ENCODE measurements around the gene TRIM8.
"Not testable (repeated sequence)": the region's sequence is repeated elsewhere in the genome, so short reads cannot be mapped to it uniquely, and the experiment has no call there.

TRIM8 gene

GRCh38 chr10:102654969-102655368, 10.7 kb downstream of the TRIM8 start:
- no peak for TF ChIP-seq ZNF274 (IDR thresholded peaks at IDR 0.05; ENCODE audit: low read depth, low read length)

GRCh38 chr10:102656026-102656425, 11.7 kb downstream of the TRIM8 start:
- TF ChIP-seq ZNF274 (IDR thresholded peaks at IDR 0.05; ENCODE audit: low read depth, low read length), result no peak
- no peak overlapping the region for H3K4me3 ChIP-seq (ENCODE audit: low read length)

More at GRCh38 chr10:102654969-102655368, 10.7 kb downstream of the TRIM8 start:
- no peak overlapping the region for H3K4me3 ChIP-seq (ENCODE audit: low read length)

- TF ChIP-seq ZNF274 (IDR thresholded peaks at IDR 0.05; ENCODE audit: low read depth, low read length), result no peak
- no peak overlapping the region for H3K4me3 ChIP-seq (ENCODE audit: low read length)
These were observed 12.6 kb downstream of the TRIM8 start for GRCh38 chr10:102656791-102657371.

DNA sequence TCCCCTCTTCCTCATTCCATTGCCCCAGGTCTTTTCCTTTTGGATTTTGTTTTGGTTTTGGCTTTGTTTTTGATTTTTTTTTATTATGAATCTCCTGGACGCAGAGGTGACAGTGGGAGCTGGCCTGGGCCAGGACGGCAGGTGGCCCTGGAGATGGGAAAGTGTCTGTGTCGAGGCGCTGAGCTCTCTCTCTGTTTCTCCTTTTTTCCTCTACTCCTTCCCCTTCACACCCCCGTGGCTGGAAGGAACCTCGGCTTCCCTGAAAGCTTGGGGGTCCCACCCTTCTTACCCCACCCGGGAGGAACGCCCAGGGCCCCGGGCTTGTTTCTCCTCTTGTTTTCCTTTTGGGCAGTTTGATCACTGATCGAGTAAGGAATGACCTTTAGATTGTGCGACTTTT, 13.2 kb downstream of the TRIM8 start:
- H3K4me3 ChIP-seq (ENCODE audit: low read length), result no peak overlapping the region
- TF ChIP-seq ZNF274 (IDR thresholded peaks at IDR 0.05; ENCODE audit: low read depth, low read length), result no peak

- TF ChIP-seq ZNF274 (IDR thresholded peaks at IDR 0.05; ENCODE audit: low read depth, low read length), result no peak
- H3K4me3 ChIP-seq (ENCODE audit: low read length), result no peak overlapping the region
These were observed 13.9 kb downstream of the TRIM8 start for GRCh38 chr10:102657984-102658724.

- no peak for TF ChIP-seq ZNF274 (IDR thresholded peaks at IDR 0.05; ENCODE audit: low read depth, low read length)
- no peak overlapping the region for H3K4me3 ChIP-seq (ENCODE audit: low read length)
These were observed 14.5 kb downstream of the TRIM8 start for GRCh38 chr10:102658802-102659201.

DNA sequence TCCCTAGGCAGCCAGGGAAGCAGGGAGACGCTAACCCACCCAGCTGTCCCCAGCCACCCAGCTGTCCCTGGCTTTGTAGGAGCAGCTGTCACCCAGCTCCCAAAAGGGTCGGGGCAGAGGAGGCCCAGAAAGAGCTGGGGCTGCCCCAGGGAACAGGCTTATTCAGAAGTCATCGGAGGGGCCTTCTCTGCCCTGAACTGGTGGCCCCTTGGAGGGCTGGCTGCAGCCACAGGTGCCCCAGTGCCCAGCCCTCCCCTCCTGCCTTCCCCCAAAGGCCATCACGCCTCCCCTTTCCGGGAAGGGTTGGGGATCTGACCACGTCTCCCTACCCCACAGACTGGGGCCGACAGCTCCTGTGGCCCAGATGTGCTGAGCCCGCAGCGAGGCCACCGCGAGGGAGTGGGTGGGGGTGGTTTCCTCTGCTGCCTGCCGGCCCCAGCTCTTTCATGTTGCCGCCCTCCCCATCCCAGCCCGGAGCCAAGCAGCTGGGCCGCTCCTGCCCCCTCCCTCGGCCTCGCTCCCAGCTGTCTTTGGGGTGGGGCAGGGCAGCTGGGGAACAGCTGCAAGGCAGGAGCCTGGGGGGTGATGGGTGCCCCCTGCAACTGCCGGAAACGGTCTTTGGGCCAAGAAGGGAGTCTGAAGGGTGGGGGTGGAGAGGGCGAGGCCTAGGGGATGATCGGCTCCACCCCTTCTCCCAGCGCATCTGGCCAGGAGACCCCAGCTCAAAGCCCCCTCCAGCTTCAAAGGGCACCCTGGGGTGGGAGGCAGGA, 16.8 kb downstream of the TRIM8 start:
- no peak overlapping the region; the same call in 1 of the 2 replicates for H3K4me3 ChIP-seq (ENCODE audit: low read length)
- TF ChIP-seq ZNF274 (IDR thresholded peaks at IDR 0.05; ENCODE audit: low read depth, low read length), result no peak

- H3K4me3 ChIP-seq (ENCODE audit: low read length), result no peak overlapping the region
- TF ChIP-seq ZNF274 (IDR thresholded peaks at IDR 0.05; ENCODE audit: low read depth, low read length), result no peak
These were observed 17.4 kb downstream of the TRIM8 start for GRCh38 chr10:102661658-102662028.

- no peak overlapping the region for H3K4me3 ChIP-seq (ENCODE audit: low read length)
- TF ChIP-seq ZNF274 (IDR thresholded peaks at IDR 0.05; ENCODE audit: low read depth, low read length), result no peak
These were observed 21.7 kb downstream of the TRIM8 start for GRCh38 chr10:102665904-102666509.

- H3K4me3 ChIP-seq (ENCODE audit: low read length), result not testable (repeated sequence)
These were observed 23.1 kb downstream of the TRIM8 start for GRCh38 chr10:102667411-102667810.

DNA sequence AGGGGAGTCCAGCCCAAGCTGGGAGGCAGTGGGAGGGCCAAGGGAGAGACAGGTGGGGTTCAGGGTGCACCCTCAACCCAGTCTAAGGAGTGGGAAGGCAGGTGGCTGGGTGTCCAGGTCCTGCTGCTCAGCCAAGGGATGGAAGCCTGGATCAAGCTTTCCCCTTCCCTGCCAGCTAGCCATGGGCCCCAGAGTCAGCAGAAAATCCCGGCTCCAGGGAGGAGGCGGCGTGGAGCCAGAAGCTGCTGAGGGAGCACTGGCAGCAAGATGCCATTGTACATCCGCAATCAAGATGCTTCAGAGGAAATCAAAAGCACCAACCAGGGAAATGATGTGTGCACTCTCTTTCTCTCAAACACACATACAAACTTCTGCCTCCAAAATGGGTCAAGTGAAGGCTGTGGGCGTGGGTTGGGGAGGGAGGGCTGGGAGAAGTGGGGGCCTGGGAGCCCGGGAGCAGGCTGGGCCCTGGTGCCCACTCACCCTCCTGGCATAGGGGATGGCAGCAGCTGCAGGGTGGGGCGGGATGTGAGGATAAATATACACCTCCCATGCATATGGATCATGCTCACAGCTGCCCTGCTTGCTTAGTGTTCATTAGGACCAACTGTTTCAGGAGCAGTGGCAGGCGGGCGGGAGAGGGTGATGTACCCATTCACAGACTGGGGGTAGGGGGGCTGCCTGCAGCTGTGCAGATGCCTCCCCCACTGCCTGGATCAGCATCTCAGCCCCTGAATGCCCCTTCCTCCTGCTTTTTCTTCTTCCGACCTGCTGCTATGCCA, 24.2 kb downstream of the TRIM8 start:
- TF ChIP-seq ZNF274 (IDR thresholded peaks at IDR 0.05; ENCODE audit: low read depth, low read length), result no peak
- no peak overlapping the region for H3K4me3 ChIP-seq (ENCODE audit: low read length)

DNA sequence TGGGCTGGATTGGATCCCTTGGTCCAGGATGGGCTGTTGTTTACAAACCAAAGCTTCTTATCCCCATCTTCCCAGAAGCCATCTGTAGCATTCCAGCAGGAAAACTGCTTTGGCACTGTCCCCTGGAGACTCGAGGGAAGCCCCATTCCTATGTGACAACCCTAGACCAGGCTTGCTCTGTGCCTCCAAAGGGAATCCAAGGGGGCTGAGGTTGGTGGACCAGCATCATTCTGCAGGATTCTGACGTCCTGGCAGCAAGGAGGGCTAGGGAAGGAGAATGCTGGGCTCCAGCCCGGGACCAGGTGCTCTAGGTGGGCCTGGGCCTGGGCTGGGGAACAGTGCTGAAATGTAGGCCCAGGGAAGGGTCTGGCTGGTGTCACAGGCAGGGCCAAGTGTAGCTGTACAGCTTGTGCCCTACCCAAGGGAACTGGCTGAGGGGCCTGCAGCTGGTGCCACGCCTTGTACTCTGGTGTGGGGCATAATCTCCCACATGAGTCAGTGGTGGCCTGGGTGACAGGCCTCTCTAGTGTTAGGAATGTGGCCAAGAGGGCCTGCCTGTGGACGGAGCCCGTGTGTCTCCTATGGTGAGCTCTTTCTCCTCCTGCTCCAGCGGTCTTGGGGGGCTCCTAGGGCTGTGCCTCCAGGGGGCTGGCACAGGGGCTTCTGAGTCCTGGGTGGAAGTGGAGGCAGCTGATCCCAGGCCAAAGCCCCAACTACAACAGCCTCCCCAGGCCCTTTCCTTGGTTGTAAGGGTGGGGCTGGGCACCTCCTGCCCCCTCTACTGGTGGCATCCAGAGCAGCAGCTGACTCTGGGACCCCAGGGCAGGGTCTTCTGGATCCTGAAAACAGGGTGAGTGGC, 25.2 kb downstream of the TRIM8 start:
- no peak overlapping the region for H3K4me3 ChIP-seq (ENCODE audit: low read length)
- no peak for TF ChIP-seq ZNF274 (IDR thresholded peaks at IDR 0.05; ENCODE audit: low read depth, low read length)

DNA sequence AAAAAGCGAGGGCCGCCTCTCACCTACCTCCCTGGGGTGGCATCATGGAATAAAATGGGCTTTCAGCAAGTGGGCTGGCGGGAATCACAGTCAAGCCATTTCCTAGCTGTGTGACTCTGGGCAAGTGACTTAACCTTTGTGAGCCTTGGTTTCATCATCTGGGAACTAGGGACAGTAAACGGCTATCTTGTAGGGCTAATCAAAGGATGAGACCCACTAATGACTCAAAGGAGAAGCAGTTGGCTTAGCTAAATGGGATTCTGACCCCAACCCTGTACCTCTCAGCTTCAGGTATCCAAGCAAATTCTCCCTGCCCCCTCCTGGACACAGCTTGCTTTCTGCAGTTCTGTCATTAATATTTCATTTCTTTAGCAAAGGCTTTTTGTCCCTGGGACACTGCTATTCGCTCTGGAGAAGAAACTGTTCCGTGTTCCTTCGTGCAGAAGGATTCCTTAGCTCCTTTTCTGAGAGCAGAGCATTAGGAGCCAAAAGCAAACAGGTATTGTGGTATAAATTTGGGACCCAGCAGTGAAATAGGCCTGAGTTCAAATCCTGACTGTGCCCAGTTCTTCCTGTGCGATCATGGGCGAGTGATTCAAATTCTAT, 25.9 kb downstream of the TRIM8 start:
- no peak for TF ChIP-seq ZNF274 (IDR thresholded peaks at IDR 0.05; ENCODE audit: low read depth, low read length)
- no peak overlapping the region for H3K4me3 ChIP-seq (ENCODE audit: low read length)

Measured in GM08714 (cell line).